ENCODE results near the gene SNX24.
"Not testable (repeated sequence)": the region's sequence is repeated elsewhere in the genome, so short reads cannot be mapped to it uniquely, and the experiment has no call there.

SNX24 gene

DNA sequence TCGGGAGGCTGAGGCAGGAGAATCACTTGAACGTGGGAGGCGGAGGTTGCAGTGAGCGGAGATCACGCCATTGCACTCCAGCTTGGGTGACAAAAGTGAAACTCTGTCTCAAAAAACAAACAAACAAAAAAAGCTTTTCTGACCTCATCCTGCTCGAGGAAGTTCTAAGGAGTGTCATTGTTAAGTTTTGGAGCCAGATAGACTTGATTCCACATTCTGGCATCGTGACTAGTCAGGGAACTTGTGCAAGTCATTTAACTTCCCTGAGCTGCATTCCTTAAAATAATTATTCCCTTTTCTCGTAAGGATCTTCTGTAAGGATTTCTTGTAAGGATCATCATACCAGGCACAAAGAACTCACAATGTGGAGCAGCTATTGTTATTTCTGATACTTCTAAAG lies 26.2 kb downstream of the SNX24 start:
- DNase-seq (ENCODE audit: low read depth): no peak

DNA sequence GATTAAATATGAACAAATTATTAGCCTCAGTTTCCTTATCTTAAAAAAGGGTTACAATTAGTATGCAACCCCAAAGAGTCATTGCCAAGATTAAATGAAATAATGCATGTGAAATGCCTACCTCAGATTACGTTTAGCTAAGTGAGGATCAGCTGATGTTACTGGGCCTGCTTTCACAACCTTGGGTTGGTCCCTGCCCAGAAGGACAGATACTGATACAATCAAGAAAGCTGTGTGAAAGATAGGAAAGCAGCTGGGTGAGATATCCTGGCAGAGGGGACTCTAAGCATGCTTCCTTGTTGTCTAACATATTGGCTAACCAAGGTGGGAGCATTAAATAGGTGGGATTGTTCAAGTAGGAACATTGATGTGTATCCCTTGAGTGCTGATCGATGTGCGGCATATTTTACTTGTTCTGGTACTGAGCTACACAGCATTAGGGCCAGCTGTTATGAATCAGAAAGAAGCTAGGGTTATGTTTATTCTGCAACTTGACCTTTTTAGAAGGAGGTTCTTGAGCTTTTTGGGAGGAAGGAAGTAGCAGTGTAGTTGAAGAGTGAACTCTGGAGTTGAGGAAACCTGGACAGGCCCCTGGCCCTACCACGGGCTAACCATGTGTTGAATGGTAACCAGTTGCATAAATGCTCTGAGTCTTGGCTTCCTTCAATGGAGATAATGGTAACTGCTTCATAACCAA lies 28.9 kb downstream of the SNX24 start:
- DNase-seq (ENCODE audit: low read depth): no peak

GRCh38 chr5:122877518-122877917 lies 32.1 kb downstream of the SNX24 start:
- DNase-seq (ENCODE audit: low read depth): no peak

DNA sequence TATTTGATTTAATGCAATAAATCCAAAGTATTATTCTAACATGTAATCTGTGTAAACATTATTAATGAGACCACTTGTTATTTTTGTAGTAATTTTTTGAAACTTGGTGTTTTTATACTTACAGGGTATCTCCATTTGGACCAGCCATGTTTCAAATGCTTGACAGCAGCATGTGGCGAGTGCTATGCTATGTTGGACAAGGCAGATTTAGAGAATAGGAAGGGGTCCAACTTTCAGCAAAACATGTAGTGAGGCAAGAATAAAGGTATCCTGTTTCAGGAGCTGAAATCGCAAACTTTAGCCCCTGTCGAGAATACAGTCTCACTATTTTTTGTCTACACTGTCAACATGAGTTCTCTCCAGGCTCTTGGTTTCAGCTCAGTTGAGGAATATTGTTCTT lies 33.7 kb downstream of the SNX24 start:
- no peak for DNase-seq (ENCODE audit: low read depth)

GRCh38 chr5:122880170-122880689 lies 34.8 kb downstream of the SNX24 start:
- no peak for DNase-seq (ENCODE audit: low read depth)

DNA sequence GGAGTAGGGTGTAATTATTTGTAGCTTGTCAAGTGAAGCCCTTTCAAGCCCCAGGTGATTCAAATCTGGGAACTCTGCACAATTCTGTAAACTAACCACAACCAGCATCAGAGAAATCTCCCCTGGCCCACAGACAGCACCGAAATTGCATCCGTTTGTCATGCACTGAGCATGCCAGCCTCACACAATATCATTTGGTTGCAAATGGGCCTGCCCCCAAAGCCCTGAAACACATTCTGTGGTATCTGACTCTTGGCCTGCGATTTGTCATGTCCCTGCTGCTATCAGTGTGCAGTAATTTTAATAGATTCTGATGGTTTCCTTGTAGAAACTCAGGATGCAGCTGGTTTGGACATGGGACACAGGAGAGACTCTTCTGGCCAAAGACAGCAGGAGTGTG lies 35.3 kb downstream of the SNX24 start:
- no peak for DNase-seq (ENCODE audit: low read depth)

GRCh38 chr5:122882831-122883230 lies 37.4 kb downstream of the SNX24 start:
- no peak for DNase-seq (ENCODE audit: low read depth)

DNA sequence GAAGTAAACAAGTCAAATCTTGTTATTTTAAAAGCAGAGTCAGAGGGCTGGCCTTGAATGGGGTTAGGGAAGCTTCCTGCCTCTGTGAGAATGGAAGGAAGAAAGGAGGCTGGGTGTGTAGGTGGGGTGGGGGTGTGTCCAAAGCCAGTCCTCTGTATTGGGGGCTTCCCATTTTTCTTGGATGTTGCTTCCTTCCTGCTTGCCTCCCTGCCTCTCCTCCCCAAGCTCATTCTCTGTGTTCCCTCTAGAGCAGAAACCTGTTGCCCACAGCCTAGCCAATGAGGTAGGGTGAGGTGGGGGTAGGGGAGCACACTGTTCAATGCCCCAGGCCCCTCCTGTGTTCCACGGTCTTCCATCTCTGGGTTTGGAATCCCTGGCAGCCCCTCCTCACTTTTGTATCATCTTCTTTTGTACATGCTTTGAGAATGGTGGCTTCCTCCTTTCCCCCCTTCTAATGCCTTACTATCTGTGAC lies 39.7 kb downstream of the SNX24 start:
- DNase-seq (ENCODE audit: low read depth): no peak

DNA sequence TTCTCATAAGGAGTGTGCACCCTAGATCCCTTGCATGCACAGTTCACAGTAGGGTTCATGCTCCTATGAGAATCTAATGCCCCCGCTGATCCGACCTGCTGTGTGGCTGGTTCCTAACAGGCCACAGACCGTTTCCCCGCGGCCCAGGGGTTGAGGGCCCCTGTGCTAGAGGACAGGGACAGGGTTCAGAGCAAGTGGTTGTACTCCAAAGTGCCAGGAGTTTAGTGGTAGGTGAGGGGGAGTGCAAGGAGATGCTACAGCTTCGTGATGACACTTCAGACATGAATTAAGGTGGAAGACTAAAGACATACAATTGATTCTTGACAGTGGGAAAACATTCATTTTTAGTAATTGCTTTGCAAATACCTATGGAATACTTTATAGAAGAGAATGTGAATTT lies 40.5 kb downstream of the SNX24 start:
- no peak for DNase-seq (ENCODE audit: low read depth)

GRCh38 chr5:122895141-122895540 lies 49.7 kb downstream of the SNX24 start:
- DNase-seq (ENCODE audit: low read depth): no peak

DNA sequence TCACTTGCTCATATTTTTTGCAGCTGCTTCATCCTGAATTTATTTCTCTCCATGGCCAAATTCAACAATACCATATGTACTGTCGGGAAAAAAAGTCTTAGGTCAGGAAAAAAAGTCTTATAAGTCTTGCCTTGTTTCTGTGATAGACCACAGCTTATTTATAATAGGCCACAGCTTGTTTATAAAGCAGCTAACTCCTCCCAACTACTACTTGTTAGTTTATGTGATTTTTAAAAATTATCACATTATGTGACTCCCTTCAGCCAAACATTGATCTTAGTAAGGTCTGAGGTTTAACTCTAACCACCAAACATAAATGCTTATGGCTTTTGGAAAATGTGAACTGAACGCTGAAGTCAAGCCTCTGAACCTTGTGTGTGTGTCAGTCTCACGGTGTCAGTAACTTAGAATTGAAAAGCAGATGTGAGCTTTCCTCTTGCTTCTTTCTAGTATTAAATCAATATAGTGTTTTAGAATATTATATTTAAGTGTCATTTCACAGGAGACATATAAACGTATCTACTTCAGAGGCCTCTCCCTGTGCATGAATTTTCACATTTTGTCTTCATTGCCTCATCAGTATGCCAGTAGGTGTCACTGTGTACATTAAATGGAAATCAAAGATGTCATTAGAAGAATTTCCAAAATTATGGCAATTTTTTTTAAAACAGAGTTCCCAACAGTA lies 51.3 kb downstream of the SNX24 start:
- no peak for DNase-seq (ENCODE audit: low read depth)

- DNase-seq (ENCODE audit: low read depth): no peak
Measured at GRCh38 chr5:122897283-122897602, 51.8 kb downstream of the SNX24 start.

DNA sequence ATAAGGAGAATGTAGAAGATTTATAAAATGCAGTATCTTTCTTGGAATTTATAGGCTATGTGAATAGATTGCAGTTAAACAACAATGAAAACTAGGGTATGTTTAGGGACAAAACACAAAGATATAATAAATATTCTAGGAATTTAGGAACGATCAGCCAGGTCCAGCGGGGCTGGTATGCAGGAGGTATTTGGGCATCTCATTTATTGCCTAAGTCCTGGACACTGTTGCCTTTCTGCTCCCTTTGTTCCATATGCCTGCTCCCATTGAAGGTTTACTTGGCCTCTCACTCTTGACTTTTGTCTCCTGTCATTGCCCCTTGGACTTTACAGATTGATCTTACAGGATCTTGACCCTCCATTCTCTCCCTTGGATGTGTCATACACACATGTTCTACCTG lies 55.9 kb downstream of the SNX24 start:
- no peak for DNase-seq (ENCODE audit: low read depth)

GRCh38 chr5:122902263-122902662 lies 56.9 kb downstream of the SNX24 start:
- DNase-seq (ENCODE audit: low read depth): no peak

DNA sequence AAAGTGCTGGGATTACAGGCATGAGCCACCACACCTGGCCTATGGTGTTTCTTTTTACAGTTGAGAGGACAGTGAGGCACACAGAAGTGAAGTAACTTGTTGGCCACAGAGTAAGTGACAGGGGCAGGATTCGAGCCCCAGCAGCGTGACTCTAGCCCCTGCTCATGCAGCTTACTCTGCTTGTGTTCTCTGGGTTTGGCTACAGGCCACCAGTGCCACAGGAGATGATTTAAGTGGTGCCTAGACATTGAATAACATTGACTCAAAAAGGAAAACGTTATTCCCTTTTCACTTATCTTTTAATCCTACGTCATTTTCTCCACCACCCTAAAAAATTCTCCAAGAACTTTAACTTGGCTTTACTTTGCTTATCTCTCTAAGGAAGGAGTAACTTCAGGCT lies 61.4 kb downstream of the SNX24 start:
- DNase-seq (ENCODE audit: low read depth): no peak

DNA sequence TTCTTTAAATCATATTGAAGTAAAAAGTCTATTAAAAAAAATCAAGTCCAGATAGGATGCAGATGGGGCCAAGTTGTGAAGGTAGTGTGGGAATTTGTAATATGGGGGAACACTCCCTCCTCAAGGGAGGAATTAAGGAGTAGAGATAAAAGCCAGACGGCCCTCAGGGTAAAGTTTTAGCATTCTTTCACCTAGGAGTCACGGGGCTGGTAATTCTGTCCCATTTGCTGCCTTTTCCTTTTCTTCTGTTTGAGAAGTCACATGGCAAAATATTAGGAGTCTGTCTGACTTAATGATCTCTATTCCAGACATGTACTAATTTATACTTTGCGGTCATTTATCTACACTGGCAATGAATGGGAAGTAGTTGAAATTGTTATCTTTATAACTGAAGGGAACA lies 61.9 kb downstream of the SNX24 start:
- DNase-seq (ENCODE audit: low read depth): no peak

- no peak for DNase-seq (ENCODE audit: low read depth)
Measured at GRCh38 chr5:122908108-122908507, 62.7 kb downstream of the SNX24 start.

GRCh38 chr5:122908662-122909061 lies 63.2 kb downstream of the SNX24 start:
- no peak for DNase-seq (ENCODE audit: low read depth)

DNA sequence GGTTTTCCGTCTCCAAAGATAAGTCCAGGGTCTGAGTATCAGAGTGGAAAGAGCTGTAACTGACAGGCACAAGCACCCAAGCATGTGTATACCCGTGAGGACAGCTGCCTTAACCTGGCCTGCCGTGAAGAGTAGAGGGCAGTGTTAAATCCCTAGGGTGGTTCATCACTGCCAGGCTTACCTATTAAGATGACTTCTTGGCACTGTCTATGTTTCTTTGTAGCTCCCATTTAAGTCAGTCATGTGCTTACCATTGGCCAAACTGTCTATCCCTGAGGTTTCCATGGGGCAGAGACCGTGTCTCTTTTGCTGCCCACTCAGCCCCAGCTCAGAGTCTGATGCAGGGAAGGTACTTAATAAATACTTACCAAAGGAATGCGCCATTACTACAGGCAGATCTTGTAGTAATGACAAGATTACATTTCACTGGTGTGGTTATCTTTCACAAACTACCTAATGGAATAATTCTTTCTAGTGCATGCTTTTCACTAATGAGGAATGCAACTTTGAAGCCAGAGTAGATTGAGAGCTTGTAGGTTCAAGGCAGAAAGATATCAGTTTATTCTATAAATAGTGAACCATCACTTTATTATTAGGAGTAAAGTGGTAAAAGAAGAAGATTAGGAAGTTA lies 64.2 kb downstream of the SNX24 start:
- DNase-seq (ENCODE audit: low read depth): no peak

DNA sequence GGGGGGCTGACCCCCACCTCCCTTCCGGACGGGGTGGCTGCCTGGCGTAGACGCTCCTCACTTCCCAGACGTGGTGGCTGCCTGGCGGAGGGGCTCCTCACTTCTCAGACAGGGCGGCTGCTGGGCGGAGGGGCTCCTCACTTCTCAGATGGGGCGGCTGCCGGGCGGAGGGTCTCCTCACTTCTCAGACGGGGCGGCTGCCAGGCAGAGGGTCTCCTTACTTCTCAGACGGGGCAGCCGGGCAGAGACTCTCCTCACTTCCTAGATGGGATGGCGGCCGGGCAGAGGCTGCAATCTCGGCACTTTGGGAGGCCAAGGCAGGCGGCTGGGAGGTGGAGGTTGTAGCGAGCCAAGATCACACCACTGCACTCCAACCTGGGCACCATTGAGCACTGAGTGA lies 68.0 kb downstream of the SNX24 start:
- DNase-seq (ENCODE audit: low read depth): not testable (repeated sequence)

DNA sequence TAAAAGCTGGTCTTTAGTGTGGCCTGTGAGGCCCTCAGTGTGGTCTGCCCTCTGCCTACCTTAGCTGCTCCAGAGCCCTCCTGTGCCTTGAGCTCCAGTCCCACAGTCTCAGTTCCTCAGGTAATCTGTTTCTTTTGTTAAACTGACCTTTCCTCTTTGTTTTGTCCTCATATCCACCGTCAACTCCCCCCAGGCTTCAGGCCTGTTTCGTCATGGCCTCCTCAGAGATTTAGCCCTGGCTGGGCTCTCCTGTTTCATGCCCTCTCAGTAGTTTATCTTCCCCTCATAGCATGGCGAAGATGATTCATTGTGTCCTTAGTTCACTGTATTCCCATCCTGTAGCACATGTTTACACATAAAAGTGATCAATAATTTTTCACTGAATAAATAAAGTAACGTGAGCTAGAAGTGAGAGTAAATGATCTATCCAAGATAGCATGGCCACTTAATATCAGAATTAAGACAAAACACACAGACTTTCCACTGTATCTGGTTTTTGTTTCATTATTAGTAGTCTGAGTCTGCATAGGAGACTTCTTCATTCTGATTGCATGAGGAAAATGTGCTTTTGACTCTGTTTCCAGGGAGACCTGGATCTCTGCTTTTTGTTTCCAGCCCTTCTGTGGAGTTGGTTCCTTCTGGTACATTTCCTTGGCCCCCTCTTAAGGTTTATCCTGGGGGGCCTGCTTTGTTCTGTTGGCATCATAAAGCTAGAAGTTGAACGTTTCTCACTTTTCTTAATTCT lies 70.5 kb downstream of the SNX24 start:
- no peak for DNase-seq (ENCODE audit: low read depth)

DNA sequence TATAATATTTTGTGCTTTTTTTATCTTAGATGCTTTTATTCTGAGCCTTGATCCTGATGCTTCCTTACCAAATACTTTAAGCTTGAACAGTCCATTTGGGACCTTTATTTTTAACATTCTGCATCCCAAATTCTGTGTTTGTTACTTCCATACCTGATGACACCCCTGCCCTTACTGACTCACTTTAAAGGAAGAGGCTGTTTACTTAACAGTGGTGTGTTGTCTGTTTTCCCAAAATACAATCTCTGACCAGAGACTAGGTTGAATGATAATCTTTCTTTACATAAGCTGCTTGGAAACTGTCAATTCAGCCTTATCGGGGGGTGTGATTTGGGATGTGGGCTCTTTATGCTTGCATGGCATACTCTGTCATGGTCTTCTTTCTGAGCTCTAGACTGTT lies 71.1 kb downstream of the SNX24 start:
- DNase-seq (ENCODE audit: low read depth): no peak

DNA sequence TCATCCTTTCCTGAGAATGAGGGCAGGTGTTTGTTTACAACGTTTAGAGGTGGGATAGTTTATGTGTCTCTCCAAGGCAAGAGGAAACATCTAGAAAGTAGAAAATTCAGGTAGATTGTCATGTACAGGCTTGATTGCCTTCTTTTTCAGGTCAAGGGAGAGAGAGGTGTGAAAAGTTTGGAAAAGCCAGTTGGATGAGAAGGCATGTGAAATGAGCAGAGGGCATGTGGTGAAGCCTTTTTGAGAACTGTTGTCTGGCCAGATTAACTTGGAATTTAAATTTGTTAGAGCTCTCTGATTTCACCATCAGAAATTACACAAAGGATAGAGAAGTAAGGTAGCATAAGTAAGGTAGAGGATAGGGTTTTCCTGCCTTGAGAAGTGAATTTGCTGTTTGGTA lies 74.6 kb downstream of the SNX24 start:
- no peak for DNase-seq (ENCODE audit: low read depth)
